Tibial nerve (tissue), 4 donors: ENCODE measurements around the gene B3GALT6. TPM values are rescaled to one million over a fixed set of nuclear protein-coding genes. Genes with fewer than 3 reads are reported as not detected.

Source experiments
- DNase-seq, 2 donors: peaks; one replicate each; pipeline ENCODE4 v3.0.0-alpha.2; 2019; ENCODE audit warnings: low spot score in 2 of 2
- H3K27ac ChIP-seq, 4 donors: fragments of 200-600 bp; sonication (generic) in 3 of 4; one replicate each; pipeline ENCODE4 v1.5.1; 2017 to 2019; ENCODE audit warnings: mild to moderate bottlenecking in 1 of 4
- H3K27me3 ChIP-seq, 2 donors: fragments of 200-600 bp; sonication (generic) in 1 of 2; one replicate each; pipeline versions ENCODE4 v1.5.1 to v1.6.0; 2017 to 2019
- H3K36me3 ChIP-seq, 3 donors: fragments of 200-600 bp; sonication (generic); one replicate each; pipeline ENCODE4 v1.5.1; 2018 to 2019
- H3K4me1 ChIP-seq, 4 donors: fragments of 200-600 bp; sonication (generic) in 3 of 4; one replicate each; pipeline ENCODE4 v1.5.1; 2017 to 2019
- H3K4me3 ChIP-seq, 4 donors: fragments of 200-600 bp; sonication (generic) in 3 of 4; one replicate each; pipeline ENCODE4 v1.5.1; 2017 to 2019; ENCODE audit warnings: mild to moderate bottlenecking in 1 of 4, moderate library complexity in 1 of 4
- H3K9me3 ChIP-seq, 4 donors: fragments of 200-600 bp; sonication (generic) in 3 of 4; one replicate each; pipeline ENCODE4 v1.5.1; 2017 to 2019
- CTCF ChIP-seq, 5 experiments: fragments of 200-600 bp in 3 of 5; fragments of 450-650 bp in 2 of 5; sonication (generic) in 3 of 5; IDR thresholded peaks; one replicate each; pipeline ENCODE4 v1.5.1; 2016 to 2019; ENCODE audit warnings: antibody characterized with exemption in 5 of 5, mild to moderate bottlenecking in 3 of 5, moderate library complexity in 2 of 5
- EP300 ChIP-seq, 2 donors: sonication (generic); formaldehyde crosslinking; IDR thresholded peaks; one replicate each; pipeline ENCODE4 v1.6.1; 2017; ENCODE audit warnings: antibody characterized with exemption in 2 of 2, mild to moderate bottlenecking in 1 of 2
- POLR2A ChIP-seq, 2 donors: fragments of 450-650 bp; IDR thresholded peaks; one replicate each; pipeline ENCODE4 v1.6.1; 2017; ENCODE audit warnings: antibody characterized with exemption in 2 of 2, mild to moderate bottlenecking in 2 of 2, moderate library complexity in 2 of 2
- WGBS, 2 donors: methylation state at CpG; one replicate each; pipeline ENCODE4 v1.1.5; 2018; 5-methylcytosine and 5-hydroxymethylcytosine counted together
- total RNA-seq, 4 donors: library from RNA; depleted of rRNA; stranded (reverse); fragments of >200 nt; gene quantifications; one replicate each; pipeline ENCODE4 v1.1.0, GENCODE V29; 2016

B3GALT6 gene
- total RNA-seq, 4 donors from 2014 or later, result 13.3 to 24.0 (median 21.4) TPM

- Histone ChIP-seq H3K4me3 (no peak overlapping the region), H3K27me3 (peaks cover 0 to 10% of the 10 kb centered on the region in 2 donors), H3K9me3 (no peaks in the 10 kb centered on the region), H3K36me3 (peaks cover 0 to 65% (median 0%) of the 10 kb centered on the region in 3 donors), H3K27ac (no peak overlapping the region), H3K4me1 (peaks cover 0 to 22% (median 13%) of the 10 kb centered on the region in 4 donors)
- no peak for DNase-seq
- WGBS, 2 donors, result 80 to 92% methylated on average over 13 to 18 of the region's 21 CpGs
- TF ChIP-seq CTCF (IDR thresholded peaks at IDR 0.05), result no peak
- no peak for TF ChIP-seq POLR2A (IDR thresholded peaks at IDR 0.05)
- no peak for TF ChIP-seq EP300 (IDR thresholded peaks at IDR 0.05)
Measured at GRCh38 chr1:1215881-1216605, 16.0 kb upstream of the B3GALT6 start.

GRCh38 chr1:1216770-1217620 lies 15.0 kb upstream of the B3GALT6 start:
- peaks cover 0 to 22% (median 12%) of the 10 kb centered on the region in 4 donors for H3K4me1 ChIP-seq
- H3K4me3 ChIP-seq, result no peak overlapping the region
- no peak overlapping the region for H3K27ac ChIP-seq
- no peaks in the 10 kb centered on the region for H3K9me3 ChIP-seq
- H3K36me3 ChIP-seq, result peaks cover 0 to 74% (median under 1%) of the 10 kb centered on the region in 3 donors
- 92 to 94% methylated on average over 70 to 74 of the region's 74 CpGs for WGBS, 2 donors
- TF ChIP-seq CTCF (IDR thresholded peaks at IDR 0.05) (no peak), POLR2A (IDR thresholded peaks at IDR 0.05) (no peak), EP300 (IDR thresholded peaks at IDR 0.05) (no peak)
- DNase-seq, result no peak
- peaks cover 0 to 5% of the 10 kb centered on the region in 2 donors for H3K27me3 ChIP-seq

GRCh38 chr1:1217621-1218523 lies 14.2 kb upstream of the B3GALT6 start:
- TF ChIP-seq EP300 (IDR thresholded peaks at IDR 0.05), result no peak
- no peak for TF ChIP-seq CTCF (IDR thresholded peaks at IDR 0.05)
- no peak for TF ChIP-seq POLR2A (IDR thresholded peaks at IDR 0.05)
- no peak overlapping the region for H3K4me3 ChIP-seq
- no peak overlapping the region for H3K27ac ChIP-seq
- no peak for DNase-seq
- peaks cover 0 to 5% of the 10 kb centered on the region in 2 donors for H3K27me3 ChIP-seq
- H3K4me1 ChIP-seq, result peaks cover 0 to 18% (median 10%) of the 10 kb centered on the region in 4 donors
- H3K9me3 ChIP-seq, result no peaks in the 10 kb centered on the region
- H3K36me3 ChIP-seq, result peaks cover 3 to 83% (median 9%) of the 10 kb centered on the region in 3 donors
- 90 to 92% methylated on average over 43 to 52 of the region's 52 CpGs for WGBS, 2 donors

GRCh38 chr1:1218524-1219200 lies 13.4 kb upstream of the B3GALT6 start:
- WGBS, 2 donors, result 90 to 91% methylated on average over 32 to 36 of the region's 36 CpGs
- Histone ChIP-seq H3K9me3 (no peaks in the 10 kb centered on the region), H3K4me1 (peaks cover 0 to 15% (median 4%) of the 10 kb centered on the region in 4 donors), H3K27me3 (no peaks in the 10 kb centered on the region), H3K4me3 (no peak overlapping the region), H3K27ac (no peak overlapping the region), H3K36me3 (peaks cover 3 to 91% (median 11%) of the 10 kb centered on the region in 3 donors)
- TF ChIP-seq CTCF (IDR thresholded peaks at IDR 0.05) (no peak), POLR2A (IDR thresholded peaks at IDR 0.05) (no peak), EP300 (IDR thresholded peaks at IDR 0.05) (no peak)
- DNase-seq, result no peak
